A673 (cell line): Measurements from ENCODE around the gene EIF3C.
"Not testable (repeated sequence)": the region's sequence is repeated elsewhere in the genome, so short reads cannot be mapped to it uniquely, and the experiment has no call there.

Experiments
- CTCF ChIP-seq: fragments of 300-800, 200-600 bp; sonication (generic); conservative IDR thresholded peaks from 2 replicates; pipeline ENCODE4 v1.5.1; 2017; ENCODE audit warnings: low read depth, mild to moderate bottlenecking, antibody characterized with exemption, low read length, moderate library complexity, mixed read lengths
- EZH2 ChIP-seq: fragments of 200-600 bp; sonication (generic); IDR thresholded peaks from 2 replicates; pipeline ENCODE4 v1.6.1; 2017; ENCODE audit warnings: borderline replicate concordance, low read depth, mild to moderate bottlenecking, mixed read lengths, antibody characterized with exemption, low read length; ENCODE audit not compliant: poor library complexity, severe bottlenecking

GRCh38 chr16:28688327-28688952 lies 22.8 kb upstream of the EIF3C start:
- TF ChIP-seq CTCF, EZH2: not testable (repeated sequence)
